CD14-positive monocyte (primary cell): ENCODE results near the gene LRRD1. TPM values are rescaled to one million over a fixed set of nuclear protein-coding genes. Genes with fewer than 3 reads are reported as not detected.

ENCODE experiments used
- DNase-seq, 3 donors: peaks; one replicate each; pipeline ENCODE4 v3.0.0-alpha.2; 2011 to 2022
- H2AFZ ChIP-seq: 2 replicates; pipeline ENCODE4 v1.6.0; 2012; ENCODE audit warnings: mild to moderate bottlenecking, low read depth, low read length, inconsistent platforms; ENCODE audit not compliant: insufficient read depth, poor library complexity, severe bottlenecking
- H3K27ac ChIP-seq, 2 donors: 1 replicate in 1 of 2; 2 replicates in 1 of 2; pipeline ENCODE4 v1.5.1; 2012 to 2013; ENCODE audit warnings: low read length in 2 of 2, control low read depth in 1 of 2, inconsistent platforms in 1 of 2, low read depth in 1 of 2, mild to moderate bottlenecking in 1 of 2
- H3K27me3 ChIP-seq, 2 donors: one replicate each; pipeline versions ENCODE4 v1.6.0 to v1.6.1; 2011 to 2013; ENCODE audit warnings: low read length in 2 of 2; ENCODE audit not compliant: control insufficient read depth in 2 of 2, insufficient read depth in 2 of 2
- H3K36me3 ChIP-seq, 2 donors: replicated peaks in 1 of 2; 1 replicate in 1 of 2; 2 replicates in 1 of 2; pipeline versions ENCODE4 v1.5.1 to v1.6.1; 2012 to 2013; ENCODE audit warnings: low read length in 2 of 2, control low read depth in 1 of 2, inconsistent platforms in 1 of 2, mild to moderate bottlenecking in 1 of 2; ENCODE audit not compliant: insufficient read depth in 2 of 2, control insufficient read depth in 1 of 2
- H3K4me1 ChIP-seq, 2 donors: 1 replicate in 1 of 2; 2 replicates in 1 of 2; pipeline versions ENCODE4 v1.5.1 to v1.6.1; 2012 to 2013; ENCODE audit warnings: low read length in 2 of 2, control low read depth in 1 of 2, inconsistent platforms in 1 of 2, mild to moderate bottlenecking in 1 of 2, moderate library complexity in 1 of 2; ENCODE audit not compliant: insufficient read depth in 2 of 2, control insufficient read depth in 1 of 2
- H3K4me2 ChIP-seq: replicated peaks from 2 replicates; pipeline ENCODE3; 2012; ENCODE audit warnings: low read length, moderate library complexity, mild to moderate bottlenecking; ENCODE audit not compliant: poor library complexity, severe bottlenecking; ENCODE audit errors: extremely low read depth
- H3K4me3 ChIP-seq, 3 experiments: fragments of 200-600 bp in 1 of 3; sonication (generic) in 1 of 3; replicated peaks in 1 of 3; 1 replicate in 2 of 3; 2 replicates in 1 of 3; pipeline ENCODE4 v1.5.1; 2011 to 2013; ENCODE audit warnings: low read length in 3 of 3, mild to moderate bottlenecking in 3 of 3, control low read depth in 2 of 3, low read depth in 2 of 3, inconsistent platforms in 1 of 3, moderate library complexity in 1 of 3
- H3K79me2 ChIP-seq: 2 replicates; pipeline ENCODE4 v1.6.0; 2012; ENCODE audit warnings: mild to moderate bottlenecking, control low read depth, inconsistent platforms, low read length, moderate library complexity; ENCODE audit not compliant: insufficient read depth
- H3K9ac ChIP-seq: 2 replicates; pipeline ENCODE4 v1.6.0; 2017; ENCODE audit warnings: low read length, mild to moderate bottlenecking; ENCODE audit not compliant: insufficient read depth, poor library complexity, severe bottlenecking
- H3K9me3 ChIP-seq, 2 donors: replicated peaks in 1 of 2; 1 replicate in 1 of 2; 2 replicates in 1 of 2; pipeline versions ENCODE4 v1.5.1 to v1.6.1; 2012 to 2013; ENCODE audit warnings: low read length in 2 of 2, control low read depth in 1 of 2; ENCODE audit not compliant: control insufficient read depth in 1 of 2, insufficient read depth in 1 of 2
- H4K20me1 ChIP-seq: 2 replicates; pipeline ENCODE4 v1.6.0; 2012; ENCODE audit warnings: mild to moderate bottlenecking, low read length, control low read depth, moderate library complexity; ENCODE audit not compliant: insufficient read depth
- H3K27ac Mint-ChIP-seq, 7 donors: one replicate each; pipeline ENCODE4 v1.8.0; 2020; ENCODE audit warnings: mild to moderate bottlenecking in 7 of 7, mixed read lengths in 7 of 7, moderate library complexity in 6 of 7, inconsistent platforms in 2 of 7
- H3K27me3 Mint-ChIP-seq, 3 donors: one replicate each; pipeline ENCODE4 v1.8.0; 2021 to 2022; ENCODE audit warnings: low read depth in 3 of 3, mild to moderate bottlenecking in 3 of 3, mixed read lengths in 3 of 3, moderate library complexity in 3 of 3, inconsistent platforms in 1 of 3
- H3K36me3 Mint-ChIP-seq, 2 donors: one replicate each; pipeline ENCODE4 v1.8.0; 2020; ENCODE audit warnings: mixed read lengths in 2 of 2, inconsistent platforms in 1 of 2, mild to moderate bottlenecking in 1 of 2
- H3K4me1 Mint-ChIP-seq: one replicate; pipeline ENCODE4 v1.8.0; 2020; ENCODE audit warnings: mild to moderate bottlenecking, mixed read lengths
- H3K4me3 Mint-ChIP-seq, 2 donors: one replicate each; pipeline ENCODE4 v1.8.0; 2020; ENCODE audit warnings: mild to moderate bottlenecking in 2 of 2, mixed read lengths in 2 of 2, moderate library complexity in 1 of 2
- H3K9me3 Mint-ChIP-seq, 7 donors: one replicate each; pipeline ENCODE4 v1.8.0; 2020 to 2022; ENCODE audit warnings: mixed read lengths in 7 of 7, mild to moderate bottlenecking in 6 of 7, moderate library complexity in 6 of 7, inconsistent platforms in 2 of 7
- CTCF ChIP-seq: fragments of 200-600 bp; IDR thresholded peaks from one replicate; pipeline ENCODE4 v1.8.0; 2022; ENCODE audit warnings: antibody characterized with exemption, mild to moderate bottlenecking
- WGBS: methylation state at CpG from one replicate; pipeline ENCODE4 v1.1.5; 2013; ENCODE audit warnings: missing lambda C conversion rate; ENCODE audit not compliant: insufficient coverage; 5-methylcytosine and 5-hydroxymethylcytosine counted together
- intact Hi-C, 2 donors: fragments of 100-400 bp; cut with micrococcal nuclease; formaldehyde crosslinking; loops; one replicate each; pipeline versions ENCODE4 v1.15.0 to v1.15.1; 2023
- polyA plus RNA-seq, 3 donors: library from polyadenylated mRNA; depleted of rRNA in 1 of 3; unstranded in 2 of 3; stranded (reverse) in 1 of 3; fragments of 300-500 nt in 2 of 3; fragments of >200 nt in 1 of 3; fragmentation: Illumina TruSeq in 2 of 3; gene quantifications; 1 replicate in 2 of 3; 2 replicates in 1 of 3; pipeline ENCODE4 v1.2.3, GENCODE V29; 2012 to 2021

Gene LRRD1
- polyA plus RNA-seq, 3 donors, result not detected

GRCh38 chr7:92228100-92228499, 49.2 kb upstream of the LRRD1 start:
- Histone ChIP-seq H2AFZ (no peak overlapping the region), H3K9ac (no peak overlapping the region), H3K79me2 (no peaks in the 10 kb centered on the region), H3K4me1 (no peaks in the 10 kb centered on the region), H3K27me3 (no peaks in the 10 kb centered on the region), H3K4me3 (no peak overlapping the region), H3K9me3 (no peaks in the 10 kb centered on the region), H3K36me3 (peaks cover 79 to 95% of the 10 kb centered on the region in 2 donors), H3K4me2 (no peak overlapping the region), H3K27ac (no peak overlapping the region), H4K20me1 (no peaks in the 10 kb centered on the region)
- no peak for TF ChIP-seq CTCF
- Mint-ChIP-seq H3K4me1 (no peaks in the 10 kb centered on the region), H3K27ac (peak overlapping the region in 2 of 7 donors; percentile 37 to 47), H3K36me3 (peaks cover 58 to 74% of the 10 kb centered on the region in 2 donors), H3K4me3 (no peak overlapping the region), H3K27me3 (no peaks in the 10 kb centered on the region), H3K9me3 (no peaks in the 10 kb centered on the region)
- WGBS, result 100% methylated on average over 2 of the region's 2 CpGs
- DNase-seq, result no peak
- intact Hi-C loops, result no loop called here

- H3K27ac Mint-ChIP-seq, result peak overlapping the region in 1 of 7 donors; percentile 38
- Histone ChIP-seq H3K4me2 (no peak overlapping the region), H3K27me3 (no peaks in the 10 kb centered on the region), H3K9me3 (no peaks in the 10 kb centered on the region), H4K20me1 (no peaks in the 10 kb centered on the region), H3K79me2 (no peaks in the 10 kb centered on the region), H3K4me1 (no peaks in the 10 kb centered on the region), H3K36me3 (peaks cover 81 to 94% of the 10 kb centered on the region in 2 donors), H3K9ac (no peak overlapping the region), H3K27ac (no peak overlapping the region), H2AFZ (no peak overlapping the region), H3K4me3 (no peak overlapping the region)
- WGBS, result 100% methylated on average over 3 of the region's 4 CpGs
- H3K27me3 Mint-ChIP-seq, result no peaks in the 10 kb centered on the region
- H3K4me1 Mint-ChIP-seq, result no peaks in the 10 kb centered on the region
- intact Hi-C loops, result no loop called here
- DNase-seq, result no peak
- no peak overlapping the region for H3K4me3 Mint-ChIP-seq
- TF ChIP-seq CTCF, result no peak
- H3K9me3 Mint-ChIP-seq, result no peaks in the 10 kb centered on the region
- H3K36me3 Mint-ChIP-seq, result peaks cover 54 to 69% of the 10 kb centered on the region in 2 donors
Measured at GRCh38 chr7:92226981-92227380, 48.0 kb upstream of the LRRD1 start.
